ENCODE measurements around the gene LYPD6B. TPM values are rescaled to one million over a fixed set of nuclear protein-coding genes. Genes with fewer than 3 reads are reported as not detected.

Gene LYPD6B
- total RNA-seq, 2 experiments from 2014 or later = not detected

DNA sequence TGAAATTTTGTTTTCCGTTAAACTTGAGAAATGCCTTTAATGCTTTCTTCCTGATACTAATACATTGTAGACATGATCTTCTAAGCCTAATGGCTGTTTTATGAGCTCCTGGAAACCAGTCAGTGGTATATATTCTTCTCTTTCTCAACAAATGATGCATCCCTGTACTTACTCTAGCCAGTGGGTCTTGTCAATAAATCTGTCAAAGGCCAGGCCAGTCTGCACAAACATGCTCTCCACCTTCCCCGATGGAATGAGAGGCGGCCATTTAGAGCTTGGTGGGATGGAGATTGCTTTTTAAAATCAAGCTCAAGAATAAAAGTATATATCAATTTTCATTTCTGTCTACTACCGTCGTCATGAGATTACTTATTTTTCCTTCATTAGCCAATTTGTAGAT is 140.1 kb downstream of the LYPD6B start:
- TF ChIP-seq, protein P1, sequence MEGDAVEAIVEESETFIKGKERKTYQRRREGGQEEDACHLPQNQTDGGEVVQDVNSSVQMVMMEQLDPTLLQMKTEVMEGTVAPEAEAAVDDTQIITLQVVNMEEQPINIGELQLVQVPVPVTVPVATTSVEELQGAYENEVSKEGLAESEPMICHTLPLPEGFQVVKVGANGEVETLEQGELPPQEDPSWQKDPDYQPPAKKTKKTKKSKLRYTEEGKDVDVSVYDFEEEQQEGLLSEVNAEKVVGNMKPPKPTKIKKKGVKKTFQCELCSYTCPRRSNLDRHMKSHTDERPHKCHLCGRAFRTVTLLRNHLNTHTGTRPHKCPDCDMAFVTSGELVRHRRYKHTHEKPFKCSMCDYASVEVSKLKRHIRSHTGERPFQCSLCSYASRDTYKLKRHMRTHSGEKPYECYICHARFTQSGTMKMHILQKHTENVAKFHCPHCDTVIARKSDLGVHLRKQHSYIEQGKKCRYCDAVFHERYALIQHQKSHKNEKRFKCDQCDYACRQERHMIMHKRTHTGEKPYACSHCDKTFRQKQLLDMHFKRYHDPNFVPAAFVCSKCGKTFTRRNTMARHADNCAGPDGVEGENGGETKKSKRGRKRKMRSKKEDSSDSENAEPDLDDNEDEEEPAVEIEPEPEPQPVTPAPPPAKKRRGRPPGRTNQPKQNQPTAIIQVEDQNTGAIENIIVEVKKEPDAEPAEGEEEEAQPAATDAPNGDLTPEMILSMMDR (conservative IDR thresholded peaks at IDR 0.05; ENCODE audit: low read length) = no peak
- TF ChIP-seq EZH2phosphoT487 (IDR thresholded peaks at IDR 0.05; ENCODE audit: borderline replicate concordance, low read depth, low read length) = no peak
- no peak for DNase-seq (ENCODE audit: low spot score)
- H3K9me2 ChIP-seq (ENCODE audit: insufficient read depth, low read length) = no peaks in the 10 kb centered on the region
- H3K79me2 ChIP-seq (ENCODE audit: insufficient read depth, low read depth, low read length) = no peaks in the 10 kb centered on the region
- no peaks in the 10 kb centered on the region for H3K9me3 ChIP-seq (ENCODE audit: low read length)
- H3K4me3 ChIP-seq (ENCODE audit: low read depth, low read length, poor library complexity, severe bottlenecking) = no peak overlapping the region
- H3K27ac ChIP-seq (ENCODE audit: low read depth, low read length, poor library complexity, severe bottlenecking) = no peak overlapping the region
- H3K4me1 ChIP-seq (ENCODE audit: insufficient read depth, low read length, poor library complexity, severe bottlenecking) = no peaks in the 10 kb centered on the region
- BruUV-seq (replicated peaks) = no TSS peak
- H4K20me1 ChIP-seq (ENCODE audit: insufficient read depth, low read length) = no peaks in the 10 kb centered on the region
- intact Hi-C loops (cut with micrococcal nuclease; ENCODE audit: unreplicated experiment) = no loop called here
- ChIA-PET CTCF (ENCODE audit: unreplicated experiment) (interaction anchor here (0.9 kb wide), 1 partner anchor 10 kb away, joined by 6 read pairs; no protein-coding TSS in a partner anchor), POLR2A (interaction anchor here (0.7 to 2.4 kb wide), 7 partner anchors 9 to 1628 kb away, joined by 3 to 10 read pairs (median 3); no protein-coding TSS in a partner anchor)
- no peak overlapping the region for H2AFZ ChIP-seq (ENCODE audit: low read length)
- no peak overlapping the region for H3K4me2 ChIP-seq (ENCODE audit: low read length)
- H3K36me3 ChIP-seq (ENCODE audit: insufficient read depth, low read length) = no peaks in the 10 kb centered on the region

DNA sequence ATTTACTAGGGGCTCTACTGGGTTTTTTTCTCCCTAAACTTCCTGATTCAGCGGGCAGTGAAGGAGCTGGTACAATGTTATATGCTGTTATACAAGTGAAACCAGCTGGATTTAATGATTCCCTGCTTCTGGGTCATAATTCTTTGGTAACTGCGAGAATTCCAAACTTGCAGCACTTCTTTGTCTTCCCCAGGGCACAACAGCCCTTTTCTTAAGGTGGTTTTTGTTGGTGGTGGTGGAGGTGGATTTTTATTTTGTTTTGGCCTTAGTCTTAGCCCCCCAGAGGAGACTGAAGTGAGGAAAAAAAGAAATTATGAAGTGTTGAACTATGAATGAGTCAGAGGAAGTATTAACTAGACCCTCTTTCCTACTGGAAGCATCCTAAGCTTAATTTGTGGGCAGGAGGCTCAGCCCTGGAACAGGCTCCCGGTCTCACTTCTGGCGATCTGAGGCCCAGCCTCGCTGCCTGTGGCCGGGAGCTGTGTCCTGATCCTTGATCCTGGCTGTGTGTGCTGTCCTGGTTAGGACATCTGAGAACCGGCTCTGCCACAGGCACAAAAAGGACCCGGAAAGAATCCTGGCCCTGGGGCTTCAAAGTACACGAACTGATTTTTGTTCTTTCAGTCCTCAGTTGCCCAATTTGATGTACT is 141.9 kb downstream of the LYPD6B start:
- intact Hi-C loops (cut with micrococcal nuclease; ENCODE audit: unreplicated experiment) = no loop called here
- Histone ChIP-seq H3K36me3 (ENCODE audit: insufficient read depth, low read length) (no peaks in the 10 kb centered on the region), H3K79me2 (ENCODE audit: insufficient read depth, low read depth, low read length) (no peaks in the 10 kb centered on the region), H3K4me3 (ENCODE audit: low read depth, low read length, poor library complexity, severe bottlenecking) (no peak overlapping the region), H3K4me1 (ENCODE audit: insufficient read depth, low read length, poor library complexity, severe bottlenecking) (no peaks in the 10 kb centered on the region), H3K4me2 (ENCODE audit: low read length) (no peak overlapping the region), H3K9me3 (ENCODE audit: low read length) (no peaks in the 10 kb centered on the region), H2AFZ (ENCODE audit: low read length) (no peak overlapping the region), H3K9me2 (ENCODE audit: insufficient read depth, low read length) (no peaks in the 10 kb centered on the region), H4K20me1 (ENCODE audit: insufficient read depth, low read length) (no peaks in the 10 kb centered on the region), H3K27ac (ENCODE audit: low read depth, low read length, poor library complexity, severe bottlenecking) (no peak overlapping the region)
- no peak for DNase-seq (ENCODE audit: low spot score)
- POLR2A ChIA-PET = interaction anchor here (1.2 to 2.4 kb wide), 3 partner anchors 9 to 15 kb away, joined by 4 to 10 read pairs (median 4); no protein-coding TSS in a partner anchor
- TF ChIP-seq, protein P1 (conservative IDR thresholded peaks at IDR 0.05; ENCODE audit: low read length) = no peak
- TF ChIP-seq EZH2phosphoT487 (IDR thresholded peaks at IDR 0.05; ENCODE audit: borderline replicate concordance, low read depth, low read length) = no peak
- no TSS peak for BruUV-seq (replicated peaks)
- CTCF ChIA-PET (ENCODE audit: unreplicated experiment) = no interaction called here

DNA sequence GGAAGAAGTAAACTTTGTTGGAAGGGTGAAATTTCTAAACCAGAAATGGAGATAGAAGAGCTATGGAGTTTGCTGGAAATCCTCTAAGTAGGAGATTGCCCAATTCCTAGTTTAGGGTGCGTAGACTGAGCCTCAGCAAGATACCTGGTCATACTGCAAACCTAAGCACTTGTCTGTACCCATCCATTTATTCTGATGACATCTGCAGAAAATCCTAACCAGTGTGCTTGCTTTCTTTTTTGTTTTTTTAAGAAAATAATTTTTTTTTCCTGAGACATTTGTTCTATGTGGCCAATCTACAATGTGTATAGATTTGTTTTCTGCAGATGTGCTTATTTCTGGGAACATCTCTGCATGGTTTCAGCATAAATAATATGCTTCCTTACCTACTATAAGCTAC is 144.7 kb downstream of the LYPD6B start:
- no TSS peak for BruUV-seq (replicated peaks)
- no peaks in the 10 kb centered on the region for H4K20me1 ChIP-seq (ENCODE audit: insufficient read depth, low read length)
- ChIA-PET CTCF (ENCODE audit: unreplicated experiment) (no interaction called here), POLR2A (interaction anchor here (0.7 to 1.1 kb wide), 2 partner anchors 15 to 20 kb away, joined by 3 to 4 read pairs; no protein-coding TSS in a partner anchor)
- H3K36me3 ChIP-seq (ENCODE audit: insufficient read depth, low read length) = no peaks in the 10 kb centered on the region
- H3K79me2 ChIP-seq (ENCODE audit: insufficient read depth, low read depth, low read length) = no peaks in the 10 kb centered on the region
- no peak overlapping the region for H3K4me3 ChIP-seq (ENCODE audit: low read depth, low read length, poor library complexity, severe bottlenecking)
- DNase-seq (ENCODE audit: low spot score) = no peak
- intact Hi-C loops (cut with micrococcal nuclease; ENCODE audit: unreplicated experiment) = no loop called here
- TF ChIP-seq, protein P1 (conservative IDR thresholded peaks at IDR 0.05; ENCODE audit: low read length) = no peak
- no peak for TF ChIP-seq EZH2phosphoT487 (IDR thresholded peaks at IDR 0.05; ENCODE audit: borderline replicate concordance, low read depth, low read length)
- no peak overlapping the region for H2AFZ ChIP-seq (ENCODE audit: low read length)
- no peak overlapping the region for H3K27ac ChIP-seq (ENCODE audit: low read depth, low read length, poor library complexity, severe bottlenecking)
- H3K9me3 ChIP-seq (ENCODE audit: low read length) = no peaks in the 10 kb centered on the region
- H3K4me2 ChIP-seq (ENCODE audit: low read length) = no peak overlapping the region
- H3K9me2 ChIP-seq (ENCODE audit: insufficient read depth, low read length) = no peaks in the 10 kb centered on the region
- H3K4me1 ChIP-seq (ENCODE audit: insufficient read depth, low read length, poor library complexity, severe bottlenecking) = peaks cover 8% of the 10 kb centered on the region
